Thyroid gland (tissue), 4 donors: ENCODE results near the gene SNRPA1. TPM values are rescaled to one million over a fixed set of nuclear protein-coding genes. Genes with fewer than 3 reads are reported as not detected.

Source experiments
- DNase-seq, 2 donors: peaks; one replicate each; pipeline ENCODE4 v3.0.0-alpha.2; 2019
- H3K27ac ChIP-seq, 3 donors: fragments of 200-600 bp; sonication (generic); 1 replicate in 2 of 3; 2 replicates in 1 of 3; pipeline ENCODE4 v1.5.1; 2016 to 2019; ENCODE audit warnings: mild to moderate bottlenecking in 1 of 3, moderate library complexity in 1 of 3
- H3K27me3 ChIP-seq: fragments of 200-600 bp; sonication (generic); one replicate; pipeline ENCODE4 v1.5.1; 2019
- H3K36me3 ChIP-seq, 2 donors: fragments of 200-600 bp; sonication (generic); one replicate each; pipeline ENCODE4 v1.5.1; 2016 to 2019
- H3K4me1 ChIP-seq, 2 donors: fragments of 200-600 bp; sonication (generic); one replicate each; pipeline ENCODE4 v1.5.1; 2017 to 2019
- H3K4me3 ChIP-seq, 3 donors: fragments of 200-600 bp; sonication (generic); replicated peaks in 1 of 3; 1 replicate in 2 of 3; 2 replicates in 1 of 3; pipeline ENCODE4 v1.5.1; 2016; ENCODE audit warnings: mild to moderate bottlenecking in 1 of 3
- H3K9me3 ChIP-seq: fragments of 200-600 bp; sonication (generic); one replicate; pipeline ENCODE4 v1.5.1; 2017
- POLR2A ChIP-seq, 2 donors: fragments of 450-650 bp; IDR thresholded peaks; one replicate each; pipeline ENCODE4 v1.6.1; 2017; ENCODE audit warnings: antibody characterized with exemption in 2 of 2, mild to moderate bottlenecking in 2 of 2, moderate library complexity in 1 of 2
- WGBS, 2 donors: methylation state at CpG; one replicate each; pipeline ENCODE4 v1.1.5; 2017; 5-methylcytosine and 5-hydroxymethylcytosine counted together
- intact Hi-C: fragments of 100-400 bp; cut with DNase I; formaldehyde crosslinking; loops from one replicate; pipeline ENCODE4 v1.15.1; 2023
- total RNA-seq, 4 donors: library from RNA; depleted of rRNA; stranded (reverse); fragments of >200 nt; gene quantifications; one replicate each; pipeline ENCODE4 v1.2.3, GENCODE V29; 2016
- TF ChIP-seq, protein P1 (sequence below), 6 experiments: fragments of 200-600 bp in 3 of 6; fragments of 450-650 bp in 3 of 6; sonication (generic) in 3 of 6; IDR thresholded peaks; one replicate each; pipeline ENCODE4 v1.5.1; 2016 to 2019; ENCODE audit warnings: antibody characterized with exemption in 6 of 6, mild to moderate bottlenecking in 2 of 6, inconsistent platforms in 1 of 6, moderate library complexity in 1 of 6

The SNRPA1 gene
- total RNA-seq, 4 donors from 2014 or later: 34.8 to 111 (median 71.1) TPM

DNA sequence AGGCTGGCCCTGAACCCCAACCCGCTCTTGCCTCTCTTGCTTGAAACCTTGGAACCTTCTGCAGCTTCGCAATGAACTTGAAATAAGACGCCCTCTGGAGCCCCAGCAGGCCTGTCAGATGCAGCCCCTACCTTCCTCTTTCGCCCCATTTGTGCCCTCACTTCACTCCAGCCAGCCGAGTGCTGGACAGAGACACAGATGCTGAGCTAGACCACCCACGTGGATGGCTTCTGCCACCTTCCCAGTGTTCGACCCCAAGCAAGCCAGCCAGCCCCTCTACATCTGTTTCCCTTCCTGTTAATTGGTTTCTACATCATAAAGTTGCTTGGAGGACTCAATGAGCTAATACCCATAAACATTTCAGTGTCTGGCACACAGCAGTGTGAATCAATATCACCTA, 23.8 kb upstream of the SNRPA1 start:
- intact Hi-C loops: no loop called here
- H3K36me3 ChIP-seq: no peaks in the 10 kb centered on the region
- no peak overlapping the region for H3K27ac ChIP-seq
- H3K27me3 ChIP-seq: no peaks in the 10 kb centered on the region
- no peak for TF ChIP-seq POLR2A (IDR thresholded peaks at IDR 0.05)
- TF ChIP-seq, protein P1, sequence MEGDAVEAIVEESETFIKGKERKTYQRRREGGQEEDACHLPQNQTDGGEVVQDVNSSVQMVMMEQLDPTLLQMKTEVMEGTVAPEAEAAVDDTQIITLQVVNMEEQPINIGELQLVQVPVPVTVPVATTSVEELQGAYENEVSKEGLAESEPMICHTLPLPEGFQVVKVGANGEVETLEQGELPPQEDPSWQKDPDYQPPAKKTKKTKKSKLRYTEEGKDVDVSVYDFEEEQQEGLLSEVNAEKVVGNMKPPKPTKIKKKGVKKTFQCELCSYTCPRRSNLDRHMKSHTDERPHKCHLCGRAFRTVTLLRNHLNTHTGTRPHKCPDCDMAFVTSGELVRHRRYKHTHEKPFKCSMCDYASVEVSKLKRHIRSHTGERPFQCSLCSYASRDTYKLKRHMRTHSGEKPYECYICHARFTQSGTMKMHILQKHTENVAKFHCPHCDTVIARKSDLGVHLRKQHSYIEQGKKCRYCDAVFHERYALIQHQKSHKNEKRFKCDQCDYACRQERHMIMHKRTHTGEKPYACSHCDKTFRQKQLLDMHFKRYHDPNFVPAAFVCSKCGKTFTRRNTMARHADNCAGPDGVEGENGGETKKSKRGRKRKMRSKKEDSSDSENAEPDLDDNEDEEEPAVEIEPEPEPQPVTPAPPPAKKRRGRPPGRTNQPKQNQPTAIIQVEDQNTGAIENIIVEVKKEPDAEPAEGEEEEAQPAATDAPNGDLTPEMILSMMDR (IDR thresholded peaks at IDR 0.05): no peak
- no peaks in the 10 kb centered on the region for H3K4me1 ChIP-seq
- DNase-seq: no peak
- H3K9me3 ChIP-seq: no peaks in the 10 kb centered on the region
- 56 to 60% methylated on average over 7 of the region's 7 CpGs for WGBS, 2 donors
- H3K4me3 ChIP-seq: no peak overlapping the region

- Histone ChIP-seq H3K9me3 (no peaks in the 10 kb centered on the region), H3K36me3 (no peaks in the 10 kb centered on the region), H3K27me3 (no peaks in the 10 kb centered on the region), H3K27ac (no peak overlapping the region), H3K4me3 (no peak overlapping the region), H3K4me1 (no peaks in the 10 kb centered on the region)
- intact Hi-C loops: no loop called here
- WGBS, 2 donors: 81 to 86% methylated on average over 19 to 20 of the region's 20 CpGs
- DNase-seq: no peak
- TF ChIP-seq, protein P1 (IDR thresholded peaks at IDR 0.05): no peak
- no peak for TF ChIP-seq POLR2A (IDR thresholded peaks at IDR 0.05)
Observed at GRCh38 chr15:101318147-101318819, 23.2 kb upstream of the SNRPA1 start.

DNA sequence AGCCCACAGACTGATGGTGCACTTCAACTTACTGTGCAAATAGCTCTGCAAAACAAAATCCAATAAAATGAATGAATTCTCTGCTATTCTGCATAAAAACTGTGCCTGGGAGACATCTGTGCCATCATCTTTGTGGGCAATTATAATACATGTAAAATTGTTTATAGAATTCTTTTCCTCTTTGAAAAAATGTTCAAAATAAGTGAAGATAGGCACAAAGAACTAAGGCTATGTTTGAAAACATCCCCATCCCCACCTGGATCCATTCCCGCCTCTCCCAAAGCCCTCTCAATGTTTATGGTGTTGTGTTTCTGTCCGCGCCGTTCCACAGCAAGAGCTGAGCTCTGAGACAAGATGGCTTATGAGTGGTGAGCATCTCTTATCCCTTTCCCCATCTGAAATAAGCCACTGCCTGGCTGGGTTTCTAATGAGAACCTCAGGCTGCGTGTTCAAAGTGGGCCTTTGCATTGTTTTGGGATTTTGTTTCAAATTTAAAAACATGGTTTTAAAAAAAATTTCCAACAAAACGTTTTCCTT, 22.4 kb upstream of the SNRPA1 start:
- 82 to 90% methylated on average over 6 of the region's 6 CpGs for WGBS, 2 donors
- Histone ChIP-seq H3K36me3 (no peaks in the 10 kb centered on the region), H3K27ac (no peak overlapping the region), H3K27me3 (no peaks in the 10 kb centered on the region), H3K9me3 (no peaks in the 10 kb centered on the region), H3K4me3 (no peak overlapping the region), H3K4me1 (no peaks in the 10 kb centered on the region)
- no peak for TF ChIP-seq POLR2A (IDR thresholded peaks at IDR 0.05)
- TF ChIP-seq, protein P1 (IDR thresholded peaks at IDR 0.05): no peak
- intact Hi-C loops: no loop called here
- DNase-seq: no peak

DNA sequence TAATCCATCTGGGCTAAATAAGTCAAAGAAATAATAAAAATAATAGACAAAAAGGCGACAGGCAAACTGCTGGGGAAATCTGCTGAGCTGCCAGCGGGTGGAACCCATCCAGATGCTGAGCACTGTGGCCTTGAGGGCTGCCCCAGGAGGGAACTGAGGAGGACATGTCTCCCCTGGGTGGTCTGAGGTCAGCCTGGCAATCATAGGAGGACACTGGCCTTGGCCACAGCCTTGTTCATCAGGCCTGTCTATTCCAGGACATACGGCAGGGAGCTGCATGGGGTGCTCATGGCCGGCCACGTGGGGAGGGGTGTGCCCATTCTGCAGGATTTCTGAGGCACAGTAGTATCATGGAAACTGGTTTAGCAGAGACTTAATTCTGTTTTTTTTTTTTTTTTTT, 21.5 kb upstream of the SNRPA1 start:
- Histone ChIP-seq H3K27ac (no peak overlapping the region), H3K9me3 (no peaks in the 10 kb centered on the region), H3K27me3 (no peaks in the 10 kb centered on the region), H3K4me3 (no peak overlapping the region), H3K4me1 (no peaks in the 10 kb centered on the region), H3K36me3 (no peaks in the 10 kb centered on the region)
- DNase-seq: no peak
- TF ChIP-seq, protein P1 (IDR thresholded peaks at IDR 0.05): no peak
- TF ChIP-seq POLR2A (IDR thresholded peaks at IDR 0.05): no peak
- WGBS, 2 donors: 74 to 81% methylated on average over 5 of the region's 5 CpGs
- intact Hi-C loops: no loop called here

DNA sequence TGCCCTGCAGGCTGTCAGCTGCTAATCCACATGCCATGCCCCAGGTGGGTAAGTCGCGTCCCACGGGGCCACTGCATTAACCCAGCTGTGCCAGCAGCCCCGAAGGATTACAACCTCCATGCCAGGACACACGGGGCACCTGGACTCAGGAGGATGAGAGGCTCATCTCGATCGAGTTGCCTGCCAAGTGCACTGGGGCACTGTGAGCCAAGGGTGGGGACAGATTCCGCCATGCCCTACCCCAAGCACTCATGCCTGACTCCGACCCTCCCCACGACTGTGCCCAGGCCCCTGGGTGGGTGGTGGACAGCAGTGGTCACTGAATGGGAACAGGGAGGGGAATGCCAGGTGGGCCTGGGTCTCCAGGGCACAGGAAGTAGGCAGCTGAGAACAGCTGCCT, 20.7 kb upstream of the SNRPA1 start:
- Histone ChIP-seq H3K4me1 (no peaks in the 10 kb centered on the region), H3K36me3 (no peaks in the 10 kb centered on the region), H3K27ac (no peak overlapping the region), H3K9me3 (no peaks in the 10 kb centered on the region), H3K4me3 (no peak overlapping the region), H3K27me3 (no peaks in the 10 kb centered on the region)
- TF ChIP-seq POLR2A (IDR thresholded peaks at IDR 0.05): no peak
- TF ChIP-seq, protein P1 (IDR thresholded peaks at IDR 0.05): no peak
- 85 to 86% methylated on average over 6 to 10 of the region's 10 CpGs for WGBS, 2 donors
- intact Hi-C loops: no loop called here
- DNase-seq: no peak
